Stimulated activated CD4-positive, alpha-beta T cell treated with anti-CD3 and anti-CD28 coated beads, Interleukin-4, amount 100 ng/mL, for 24 hours (primary cell): ENCODE results near the gene FUZ.

ENCODE experiments used
- DNase-seq: peaks from one replicate; pipeline ENCODE4 v3.0.0-alpha.2; 2020

FUZ gene

DNA sequence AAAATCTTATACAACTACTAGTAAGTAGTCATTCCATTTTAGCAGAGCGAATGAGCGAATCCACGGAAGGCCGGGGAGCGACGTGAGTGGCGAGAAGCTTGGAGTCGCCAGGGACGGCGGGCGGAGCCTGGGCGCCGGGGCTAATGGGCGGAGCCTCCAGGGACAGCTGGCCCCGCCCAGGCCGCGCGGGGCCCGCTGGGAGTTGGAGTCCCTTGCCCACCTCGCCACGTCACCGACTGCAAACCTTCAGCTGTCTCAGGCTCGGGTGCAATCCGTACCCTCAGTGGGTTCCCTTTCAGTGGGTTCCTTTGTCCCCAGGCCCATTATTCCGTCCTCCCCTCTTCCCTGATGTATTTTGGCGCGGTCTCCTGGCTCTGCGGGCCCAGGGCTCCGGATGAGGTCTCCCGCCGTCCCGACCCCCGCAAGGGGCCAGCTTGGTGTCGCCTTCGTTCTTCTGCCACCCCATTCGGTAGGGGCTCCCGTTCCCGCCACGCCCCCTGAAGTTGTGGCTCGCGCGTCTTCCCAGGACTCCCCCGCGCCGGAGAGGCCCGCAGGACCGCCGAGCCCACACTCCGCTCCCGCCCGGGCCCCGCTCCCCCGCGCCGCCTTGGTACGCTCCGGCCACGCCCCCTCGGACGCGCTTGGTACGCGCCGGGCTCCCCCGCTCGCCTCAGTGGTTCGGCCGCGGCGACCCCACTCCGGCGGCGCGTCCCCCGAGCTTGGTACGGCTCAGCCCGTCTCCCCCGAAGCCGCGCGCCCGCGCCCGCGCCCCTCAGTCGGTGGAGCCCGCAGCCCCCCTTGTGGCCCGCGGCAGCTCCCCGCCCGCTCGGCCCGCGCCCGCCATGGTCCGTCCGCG is 37.6 kb upstream of the FUZ start, which contains the start of gene PTOV1:
Gene PTOV1, plus strand, starts transcription at position 673 of the 856 bp plus-strand sequence.
- DNase-seq = peak; percentile 88

DNA sequence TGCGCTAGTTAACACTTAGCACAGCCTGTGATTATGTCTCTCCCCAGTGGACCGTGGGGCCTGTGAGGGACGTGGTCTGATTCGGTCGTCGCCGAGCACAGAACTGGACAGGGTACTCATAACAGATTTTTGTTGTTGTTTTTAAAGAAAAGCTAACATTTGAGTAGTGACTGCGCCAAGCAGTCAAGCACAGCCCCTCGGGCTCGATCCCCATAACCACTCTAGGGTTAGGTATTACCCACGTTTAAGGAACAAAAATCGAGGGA is 37.1 kb upstream of the FUZ start:
- DNase-seq = no peak

GRCh38 chr19:49849433-49850220 is 36.5 kb upstream of the FUZ start:
- DNase-seq = no peak

DNA sequence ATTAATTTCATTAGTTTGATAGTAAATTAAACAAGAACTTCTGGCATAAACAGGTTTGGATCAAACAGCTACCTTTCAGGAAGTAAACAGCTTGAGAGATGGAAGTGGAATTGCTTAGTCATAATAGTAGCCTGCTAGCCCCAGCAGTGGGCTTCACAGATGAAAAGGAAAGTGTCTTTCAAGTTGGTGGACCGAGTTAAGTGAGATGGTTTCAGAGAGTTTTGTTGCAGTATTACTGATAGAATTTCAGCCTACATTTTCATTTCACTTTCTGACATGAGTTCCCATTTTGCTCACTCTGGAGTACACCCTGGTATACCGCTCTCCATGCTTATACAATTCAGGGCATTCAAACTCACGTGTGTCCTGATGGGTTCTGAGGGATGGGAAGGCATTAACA is 35.8 kb upstream of the FUZ start:
- DNase-seq = no peak

- DNase-seq = no peak
Observed at GRCh38 chr19:49847731-49848696, 34.9 kb upstream of the FUZ start.

GRCh38 chr19:49846408-49846807 is 33.3 kb upstream of the FUZ start:
- no peak for DNase-seq

DNA sequence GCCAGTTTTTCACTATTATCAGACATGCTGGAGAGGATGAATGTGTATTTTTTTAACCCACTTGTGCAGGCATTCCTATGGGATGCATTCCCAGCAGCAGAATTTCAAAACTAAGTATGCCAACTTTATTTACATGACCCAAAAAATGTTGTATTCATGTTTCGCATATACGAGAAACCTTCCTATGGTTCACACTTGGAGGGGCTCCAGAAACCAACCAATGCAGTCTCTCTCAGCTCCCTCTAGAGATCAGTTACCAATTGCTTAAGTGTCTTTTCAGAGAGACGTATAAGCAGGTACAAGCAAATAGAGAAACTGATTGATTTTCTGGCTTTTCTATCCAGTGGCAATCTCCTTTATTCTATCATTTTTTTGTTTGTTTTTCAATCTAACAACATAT is 32.3 kb upstream of the FUZ start:
- no peak for DNase-seq

- DNase-seq = no peak
Observed at GRCh38 chr19:49844138-49845095, 31.3 kb upstream of the FUZ start.

DNA sequence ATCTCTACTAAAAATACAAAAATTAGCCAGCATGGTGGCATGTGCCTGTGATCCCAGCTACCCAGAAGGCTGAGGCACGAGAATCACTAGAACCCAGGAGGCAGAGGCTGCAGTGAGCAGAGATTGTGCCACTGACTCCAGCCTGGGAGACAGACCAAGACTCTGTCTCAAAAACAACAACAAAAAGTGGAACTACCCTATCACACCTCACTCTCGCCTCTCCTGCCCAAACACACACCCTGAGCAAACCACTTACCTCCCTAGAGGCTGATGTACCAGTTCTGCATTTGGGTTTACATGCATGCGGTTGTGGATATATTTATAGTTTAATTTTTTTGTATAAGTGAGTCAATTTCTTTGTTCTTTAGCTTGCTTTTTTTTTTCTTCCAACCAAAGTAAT is 30.2 kb upstream of the FUZ start:
- DNase-seq = no peak

DNA sequence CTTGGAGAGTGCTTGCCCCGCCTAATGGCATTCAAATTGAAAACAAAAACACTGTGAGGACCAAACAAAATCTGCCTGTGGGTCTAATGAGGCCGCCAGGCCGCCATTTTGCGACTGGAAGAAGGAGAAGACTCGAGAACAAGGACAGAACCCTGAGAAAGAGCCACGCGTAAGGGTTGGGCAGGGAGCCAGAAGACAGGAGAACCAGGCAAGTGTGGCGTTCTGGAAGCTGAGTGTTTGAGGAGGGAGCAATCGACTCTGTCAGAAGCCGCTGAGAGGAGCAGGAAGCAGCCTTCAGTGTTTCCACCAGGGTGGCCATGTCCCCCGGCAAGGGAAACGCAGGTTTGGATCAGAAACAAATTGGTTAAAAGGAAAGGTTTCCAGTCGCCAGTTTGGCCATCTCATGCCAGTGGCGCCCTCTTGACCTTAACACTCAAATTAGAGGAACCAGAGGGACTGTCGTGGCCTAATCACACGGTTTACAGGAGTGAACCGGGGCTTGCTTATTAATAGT is 27.7 kb upstream of the FUZ start:
- DNase-seq = no peak

GRCh38 chr19:49840321-49840720 is 27.2 kb upstream of the FUZ start:
- no peak for DNase-seq

DNA sequence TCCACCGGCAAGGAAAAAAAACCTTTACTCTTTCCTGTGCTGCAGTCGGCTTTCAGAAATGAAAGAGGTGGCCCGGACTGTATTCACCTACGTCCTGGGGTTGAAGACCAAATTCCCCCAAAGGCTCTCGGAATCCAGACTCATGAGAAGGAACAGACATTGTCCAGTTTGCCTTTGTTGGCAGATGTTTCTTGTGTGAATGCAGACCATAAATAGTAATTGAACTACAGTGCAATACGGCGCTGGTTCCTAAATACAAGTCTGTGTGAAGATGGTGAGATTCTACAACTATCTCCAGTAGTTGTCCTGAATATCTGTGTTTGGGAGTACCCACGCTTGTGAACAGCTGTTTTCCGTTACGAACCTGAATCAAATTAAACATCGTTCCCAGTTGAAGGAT is 26.6 kb upstream of the FUZ start:
- no peak for DNase-seq

DNA sequence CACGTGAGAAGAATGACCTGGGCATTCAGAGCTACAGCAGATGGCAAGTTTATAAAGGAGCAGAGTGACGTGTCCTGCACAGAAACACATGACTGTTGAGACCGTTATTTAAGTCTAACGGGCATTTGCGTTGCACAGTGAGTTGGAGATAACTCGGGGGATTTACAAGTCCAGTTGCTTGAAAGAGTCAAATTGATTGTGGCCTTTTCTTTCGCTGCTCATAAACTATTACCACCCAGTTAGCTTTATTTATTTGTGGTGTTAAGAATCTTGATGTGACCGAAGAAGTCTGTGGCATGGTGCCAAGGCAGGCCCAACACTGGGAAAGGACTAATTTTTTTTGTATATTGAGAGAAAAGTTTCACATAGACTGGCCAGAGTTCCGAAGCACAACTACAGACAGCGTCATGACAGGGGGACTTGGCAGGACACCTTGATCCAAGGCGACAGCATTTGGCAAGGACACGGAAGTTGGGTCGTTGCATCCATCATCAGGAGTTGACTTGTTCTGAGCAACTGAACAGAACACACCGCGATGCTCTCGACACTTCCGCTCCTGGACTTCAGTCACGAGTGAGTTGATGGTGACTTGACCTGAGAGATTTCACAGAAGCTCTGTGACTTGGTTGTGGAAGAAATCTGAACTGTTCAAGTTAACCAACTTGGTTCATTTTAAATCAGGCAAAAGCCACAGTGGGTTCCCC is 25.9 kb upstream of the FUZ start:
- DNase-seq = no peak

GRCh38 chr19:49837425-49837824 is 24.3 kb upstream of the FUZ start:
- DNase-seq = no peak

- DNase-seq = no peak
Observed at GRCh38 chr19:49837009-49837310, 23.9 kb upstream of the FUZ start.

GRCh38 chr19:49836176-49837008 is 23.3 kb upstream of the FUZ start:
- no peak for DNase-seq

DNA sequence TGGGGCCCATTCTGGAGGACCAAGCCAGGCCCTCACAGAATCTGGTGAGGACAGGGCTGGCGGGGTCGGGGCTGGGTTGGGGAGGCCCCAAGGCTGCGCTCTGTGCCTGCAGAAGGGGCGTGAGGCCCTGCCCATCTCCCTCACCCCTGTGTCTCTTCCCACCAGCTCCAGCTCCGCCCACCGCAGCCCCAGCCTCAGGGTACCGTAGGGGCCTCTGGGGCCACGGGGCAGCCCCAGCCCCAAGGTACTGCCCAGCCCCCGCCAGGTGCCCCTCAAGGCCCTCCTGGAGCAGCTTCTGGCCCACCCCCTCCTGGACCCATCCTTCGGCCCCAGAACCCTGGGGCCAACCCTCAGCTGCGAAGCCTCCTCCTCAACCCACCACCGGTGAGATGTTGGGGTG is 22.5 kb upstream of the FUZ start:
- no peak for DNase-seq

- no peak for DNase-seq
Observed at GRCh38 chr19:49833599-49833998, 20.5 kb upstream of the FUZ start.

DNA sequence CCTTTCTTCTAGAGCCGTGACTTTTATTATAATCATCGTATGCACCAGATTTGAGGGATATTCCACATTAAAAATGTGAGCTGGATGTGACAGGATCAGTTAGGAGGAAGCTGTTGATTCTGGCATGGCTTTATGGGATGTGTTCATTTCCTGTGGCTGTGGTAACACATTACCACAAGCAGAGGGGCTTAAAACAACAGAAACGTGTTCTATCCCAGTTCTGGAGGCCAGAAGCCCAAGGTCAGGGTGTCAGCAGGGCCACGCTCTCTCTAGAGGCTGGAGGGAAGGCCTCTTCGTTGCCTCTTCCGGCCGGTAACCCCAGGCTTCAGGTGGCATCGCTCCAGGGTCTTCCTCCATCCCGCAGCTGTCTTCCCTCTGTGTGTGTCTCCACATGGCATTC is 19.5 kb upstream of the FUZ start:
- no peak for DNase-seq

DNA sequence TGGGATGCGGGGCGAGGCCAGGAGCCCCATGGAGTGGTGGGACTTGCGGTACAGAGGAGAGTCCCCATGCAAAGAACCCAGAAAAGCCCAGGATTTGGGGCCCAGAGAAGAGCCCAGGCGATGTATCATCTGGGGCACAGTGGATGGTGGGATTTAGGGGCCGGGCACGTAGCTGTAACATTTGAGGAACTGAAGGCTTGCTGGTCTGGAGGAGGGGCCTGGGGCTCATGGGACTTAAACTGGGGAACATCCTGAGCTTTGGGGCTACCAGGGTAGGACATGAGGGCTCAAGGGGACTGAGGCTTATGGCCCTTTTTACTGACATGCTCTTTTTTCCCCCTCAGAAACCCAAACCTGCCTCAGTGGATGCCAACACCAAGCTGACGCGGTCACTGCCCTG is 18.5 kb upstream of the FUZ start:
- no peak for DNase-seq

GRCh38 chr19:49830766-49831165 is 17.7 kb upstream of the FUZ start:
- DNase-seq = no peak
